Lung (tissue), 12 donors: ENCODE results near the gene TMEM213. TPM values are rescaled to one million over a fixed set of nuclear protein-coding genes. Genes with fewer than 3 reads are reported as not detected.

Experiments
- ATAC-seq: fragments of 200-7000 bp; cut with Tn5 transposase; one replicate; pipeline ENCODE4 v1.9.1; 2020; ENCODE audit warnings: moderate number of reproducible peaks; ENCODE audit not compliant: insufficient read depth, low FRiP score
- DNase-seq, 3 donors: peaks; one replicate each; pipeline ENCODE4 v3.0.0-alpha.2; 2013 to 2017
- H3K27ac ChIP-seq, 2 donors: one replicate each; pipeline ENCODE4 v1.5.1; 2013; ENCODE audit warnings: mild to moderate bottlenecking in 2 of 2, moderate library complexity in 2 of 2, control low read depth in 1 of 2, inconsistent platforms in 1 of 2, low read depth in 1 of 2, low read length in 1 of 2
- H3K27me3 ChIP-seq, 3 donors: one replicate each; pipeline ENCODE4 v1.5.1; 2013; ENCODE audit warnings: low read length in 2 of 3; ENCODE audit not compliant: control insufficient read depth in 3 of 3, insufficient read depth in 3 of 3
- H3K36me3 ChIP-seq, 4 donors: one replicate each; pipeline ENCODE4 v1.5.1; 2013; ENCODE audit warnings: low read length in 4 of 4, mild to moderate bottlenecking in 1 of 4, moderate library complexity in 1 of 4; ENCODE audit not compliant: control insufficient read depth in 4 of 4, insufficient read depth in 4 of 4
- H3K4me1 ChIP-seq, 5 donors: one replicate each; pipeline ENCODE4 v1.5.1; 2013; ENCODE audit warnings: low read length in 5 of 5, mild to moderate bottlenecking in 2 of 5, moderate library complexity in 1 of 5; ENCODE audit not compliant: control insufficient read depth in 5 of 5, insufficient read depth in 5 of 5
- H3K4me3 ChIP-seq: one replicate; pipeline ENCODE4 v1.5.1; 2013; ENCODE audit warnings: mild to moderate bottlenecking, control low read depth, moderate library complexity
- H3K9ac ChIP-seq, 2 donors: one replicate each; pipeline ENCODE4 v1.5.1; 2013; ENCODE audit warnings: low read length in 2 of 2, control low read depth in 1 of 2; ENCODE audit not compliant: insufficient read depth in 1 of 2
- H3K9me3 ChIP-seq, 4 donors: one replicate each; pipeline ENCODE4 v1.5.1; 2013; ENCODE audit warnings: low read length in 3 of 4, mild to moderate bottlenecking in 1 of 4, moderate library complexity in 1 of 4; ENCODE audit not compliant: control insufficient read depth in 4 of 4, insufficient read depth in 3 of 4
- CTCF ChIP-seq: IDR thresholded peaks from 2 replicates; pipeline ENCODE4 v1.5.1; 2012; ENCODE audit warnings: mild to moderate bottlenecking; ENCODE audit errors: control extremely low read depth, extremely low read depth
- WGBS, 2 donors: extraction: QIAGEN DNeasy Blood & Tissue Kit; methylation state at CpG; one replicate each; pipeline ENCODE4 v1.1.7; 2013; 5-methylcytosine and 5-hydroxymethylcytosine counted together
- polyA plus RNA-seq, 2 donors: library from polyadenylated mRNA; stranded (reverse); fragments of 200-250 nt; gene quantifications; one replicate each; pipeline ENCODE4 v1.2.1, GENCODE V29; 2013
- total RNA-seq, 2 donors: library from RNA; depleted of rRNA in 1 of 2; stranded (reverse); fragments of >200 nt in 1 of 2; gene quantifications; one replicate each; pipeline ENCODE4 v1.2.1, GENCODE V29; 2014 to 2021
- donor health status: control.
- donor health status: control.
- donor health status: Bipolar disorder and iron deficiency.
- donor health status: healthy.
- donor health status: DM: yes; HTN: yes; CAD: no.

The TMEM213 gene
- total and polyA plus RNA-seq, 4 donors, result 0.29 to 2.0 (median 0.83) TPM; not detected in 1

GRCh38 chr7:138821912-138822311, 24.1 kb downstream of the TMEM213 start:
- Histone ChIP-seq H3K9ac (no peak overlapping the region), H3K36me3 (no peaks in the 10 kb centered on the region), H3K4me1 (no peaks in the 10 kb centered on the region), H3K4me3 (no peak overlapping the region), H3K27me3 (no peaks in the 10 kb centered on the region), H3K27ac (no peak overlapping the region), H3K9me3 (peaks cover 0 to 5% (median 0%) of the 10 kb centered on the region in 4 donors)
- no peak for TF ChIP-seq CTCF
- ATAC-seq (no peak), DNase-seq (no peak)
- 93 to 97% methylated on average over 7 of the region's 7 CpGs for WGBS, 2 donors

- TF ChIP-seq CTCF, result no peak
- Histone ChIP-seq H3K4me3 (no peak overlapping the region), H3K27me3 (no peaks in the 10 kb centered on the region), H3K36me3 (no peaks in the 10 kb centered on the region), H3K9me3 (peaks cover 0 to 5% (median 0%) of the 10 kb centered on the region in 4 donors), H3K27ac (no peak overlapping the region), H3K4me1 (no peaks in the 10 kb centered on the region), H3K9ac (no peak overlapping the region)
- WGBS, 2 donors, result 92 to 93% methylated on average over 11 of the region's 11 CpGs
- DNase-seq, result no peak
- ATAC-seq, result no peak
Measured at GRCh38 chr7:138822867-138823535, 25.2 kb downstream of the TMEM213 start.

- Histone ChIP-seq H3K4me3 (no peak overlapping the region), H3K4me1 (no peaks in the 10 kb centered on the region), H3K9ac (no peak overlapping the region), H3K9me3 (peaks cover 0 to 5% (median 0%) of the 10 kb centered on the region in 4 donors), H3K36me3 (no peaks in the 10 kb centered on the region), H3K27ac (no peak overlapping the region), H3K27me3 (no peaks in the 10 kb centered on the region)
- WGBS, 2 donors, result 84 to 94% methylated on average over 11 of the region's 11 CpGs
- no peak for TF ChIP-seq CTCF
- no peak for DNase-seq
- ATAC-seq, result no peak
Measured at GRCh38 chr7:138825049-138825721, 27.4 kb downstream of the TMEM213 start.
